GM12878 (cell line): ENCODE results near the gene DGKA. TPM values are rescaled to one million over a fixed set of nuclear protein-coding genes. Genes with fewer than 3 reads are reported as not detected.

ENCODE experiments used
- ATAC-seq: fragments of 200-7000 bp; cut with Tn5 transposase; 3 replicates; pipeline ENCODE4 v1.9.1; 2020; ENCODE audit warnings: mild to moderate bottlenecking, moderate library complexity
- BruUV-seq: library from RNA; stranded (reverse); fragments of 400-500 nt; replicated peaks from 2 replicates; lab custom pipeline; 2021; lab: Mats Ljungman, UMichigan
- CTCF ChIA-PET: fragments of 300-600 bp; sonication (Branson Sonifier 250); formaldehyde crosslinking; extraction: SDS; loops from one replicate; lab custom pipeline; 2021; ENCODE audit warnings: inconsistent platforms; lab: Yijun Ruan, JAX
- POLR2A ChIA-PET: fragments of 350-600 bp; formaldehyde crosslinking; extraction: SDS; loops from one replicate; lab custom pipeline; 2021; ENCODE audit warnings: inconsistent platforms; lab: Charles Lee
- RAD21 ChIA-PET: fragments of 300-600 bp; sonication (Branson Sonifier 250); formaldehyde crosslinking; loops from one replicate; lab custom pipeline; 2023; ENCODE audit warnings: antibody characterized with exemption; ENCODE audit not compliant: unreplicated experiment; lab: Charles Lee
- SMC1A ChIA-PET: fragments of 300-600 bp; sonication (Branson Sonifier 250); formaldehyde crosslinking; loops from one replicate; lab custom pipeline; 2023; ENCODE audit not compliant: unreplicated experiment, uncharacterized antibody; lab: Charles Lee
- DNase-seq: peaks from one replicate; pipeline ENCODE4 v3.0.0-alpha.2; 2011; ENCODE audit warnings: low read depth, low spot score
- FAIRE-seq: peaks from 3 replicates; lab custom pipeline; 2011; peaks lifted over from hg19 to GRCh38; lab: Jason Lieb, UNC
- H2AFZ ChIP-seq: 2 replicates; pipeline ENCODE4 v1.6.0; 2011; ENCODE audit warnings: low read depth, low read length, control low read depth; ENCODE audit not compliant: control insufficient read depth
- H3K27ac ChIP-seq: 2 replicates; pipeline ENCODE4 v1.5.1; 2011; ENCODE audit warnings: control low read depth; ENCODE audit not compliant: control insufficient read depth, insufficient read depth
- H3K27me3 ChIP-seq, 2 experiments: replicated peaks in 1 of 2; 2 replicates each; pipeline versions ENCODE4 v1.6.0 to v1.6.1; 2011; ENCODE audit warnings: low read length in 1 of 2; ENCODE audit not compliant: control insufficient read depth in 2 of 2, insufficient read depth in 2 of 2
- H3K36me3 ChIP-seq, 2 experiments: 2 replicates each; pipeline ENCODE4 v1.5.1; 2011; ENCODE audit warnings: low read length in 1 of 2; ENCODE audit not compliant: control insufficient read depth in 2 of 2, insufficient read depth in 2 of 2
- H3K4me1 ChIP-seq: 2 replicates; pipeline ENCODE4 v1.6.1; 2011; ENCODE audit warnings: mild to moderate bottlenecking, low read length, moderate library complexity, mixed read lengths; ENCODE audit not compliant: control insufficient read depth, insufficient read depth
- H3K4me2 ChIP-seq: 2 replicates; pipeline ENCODE4 v1.6.0; 2011; ENCODE audit warnings: control low read depth; ENCODE audit not compliant: control insufficient read depth, insufficient read depth
- H3K4me3 ChIP-seq: fragments of 200-600 bp; sonication (generic); 2 replicates; pipeline ENCODE4 v1.5.1; 2016
- H3K79me2 ChIP-seq: 2 replicates; pipeline ENCODE4 v1.6.0; 2011; ENCODE audit warnings: low read length; ENCODE audit not compliant: control insufficient read depth, insufficient read depth
- H3K9ac ChIP-seq: 2 replicates; pipeline ENCODE4 v1.8.0; 2011; ENCODE audit warnings: low read length, control low read depth, mixed read lengths; ENCODE audit not compliant: control insufficient read depth, insufficient read depth
- H3K9me3 ChIP-seq: replicated peaks from 3 replicates; pipeline ENCODE4 v1.5.1; 2011; ENCODE audit warnings: mild to moderate bottlenecking, low read length; ENCODE audit not compliant: control insufficient read depth, insufficient read depth
- H4K20me1 ChIP-seq: 2 replicates; pipeline ENCODE4 v1.6.0; 2011; ENCODE audit not compliant: control insufficient read depth, insufficient read depth
- ATF3 ChIP-seq: IDR thresholded peaks from 2 replicates; pipeline ENCODE4 v1.6.1; 2011; ENCODE audit warnings: low read depth, mild to moderate bottlenecking, low read length, moderate library complexity, borderline replicate concordance; ENCODE audit errors: extremely low read depth
- ATF7 ChIP-seq: fragments of 450-650 bp; IDR thresholded peaks from 2 replicates; pipeline ENCODE4 v1.6.1; 2016; ENCODE audit warnings: low read depth, mild to moderate bottlenecking
- BMI1 ChIP-seq: fragments of 450-650 bp; IDR thresholded peaks from 2 replicates; pipeline ENCODE4 v1.6.1; 2016; ENCODE audit warnings: mild to moderate bottlenecking, moderate library complexity, borderline replicate concordance
- CREB1 ChIP-seq: IDR thresholded peaks from 2 replicates; pipeline ENCODE4 v1.6.1; 2012; ENCODE audit warnings: low read depth, mild to moderate bottlenecking, inconsistent platforms
- JUND ChIP-seq: IDR thresholded peaks from 2 replicates; pipeline ENCODE4 v1.6.1; 2012; ENCODE audit warnings: low read depth, mild to moderate bottlenecking, low read length, improper control_type of control experiment, moderate library complexity
- PAX8 ChIP-seq: fragments of 450-650 bp; IDR thresholded peaks from 2 replicates; pipeline ENCODE4 v1.6.1; 2017; ENCODE audit warnings: mild to moderate bottlenecking, moderate library complexity
- POLR2A ChIP-seq: IDR thresholded peaks from 2 replicates; pipeline ENCODE4 v1.6.1; 2011; ENCODE audit warnings: low read depth, mild to moderate bottlenecking, low read length
- POU2F2 ChIP-seq: IDR thresholded peaks from 3 replicates; pipeline ENCODE4 v1.6.1; 2011; ENCODE audit warnings: low read depth, mild to moderate bottlenecking, low read length, borderline replicate concordance
- PRDM15 ChIP-seq: fragments of 450-650 bp; formaldehyde crosslinking; IDR thresholded peaks from 2 replicates; pipeline ENCODE4 v1.4.0; 2020; ENCODE audit warnings: mild to moderate bottlenecking, moderate library complexity
- SMARCA5 ChIP-seq: fragments of 450-650 bp; IDR thresholded peaks from 2 replicates; pipeline ENCODE4 v1.6.1; 2017; ENCODE audit warnings: mild to moderate bottlenecking
- SRF ChIP-seq, 2 experiments: IDR thresholded peaks; 2 replicates each; pipeline ENCODE4 v1.6.1; 2011; ENCODE audit warnings: low read depth in 2 of 2, low read length in 2 of 2, mild to moderate bottlenecking in 1 of 2, moderate library complexity in 1 of 2
- TCF12 ChIP-seq: IDR thresholded peaks from 2 replicates; pipeline ENCODE4 v1.6.1; 2011; ENCODE audit warnings: low read depth, mild to moderate bottlenecking, low read length
- TCF3 ChIP-seq: IDR thresholded peaks from 2 replicates; pipeline ENCODE4 v1.6.1; 2012; ENCODE audit warnings: low read depth, mild to moderate bottlenecking, low read length, borderline replicate concordance; ENCODE audit not compliant: insufficient read depth
- ZBTB40 ChIP-seq: fragments of 450-650 bp; IDR thresholded peaks from 2 replicates; pipeline ENCODE4 v1.6.1; 2016; ENCODE audit warnings: mild to moderate bottlenecking, moderate library complexity, borderline replicate concordance
- ZNF207 ChIP-seq: fragments of 450-650 bp; IDR thresholded peaks from 2 replicates; pipeline ENCODE4 v1.6.1; 2014; ENCODE audit warnings: antibody characterized with exemption, mild to moderate bottlenecking, borderline replicate concordance
- ZNF274 ChIP-seq: IDR thresholded peaks from one replicate; pipeline ENCODE4 v1.8.0; 2011; ENCODE audit not compliant: insufficient read length, insufficient read depth
- WGBS: methylation state at CpG from one replicate; pipeline ENCODE4 v1.1.6; 2016; ENCODE audit warnings: low lambda C conversion rate; ENCODE audit not compliant: insufficient replicate concordance, insufficient coverage; ENCODE audit errors: missing lambda C conversion rate; 5-methylcytosine and 5-hydroxymethylcytosine counted together
- in situ Hi-C: fragments of 300-500 bp; cut with MboI; formaldehyde crosslinking; loops from 9 replicates; pipeline ENCODE4 v1.14.3; 2018; ENCODE audit warnings: mixed read lengths
- intact Hi-C: fragments of 100-400 bp; cut with micrococcal nuclease; formaldehyde crosslinking; loops from one replicate; pipeline ENCODE4 v1.14.2; 2022; ENCODE audit not compliant: unreplicated experiment
- polyA plus RNA-seq, 11 experiments: library from polyadenylated mRNA; depleted of rRNA in 4 of 11; unstranded in 6 of 11; stranded (reverse) in 5 of 11; fragments of >200 nt; fragmentation: Nextera tagmentation in 4 of 11; fragmentation: Illumina TruSeq in 1 of 11; extraction: Ambion mirVana in 4 of 11; extraction: Trizol in 1 of 11; gene quantifications; 1 replicate in 1 of 11; 2 replicates in 10 of 11; pipeline versions ENCODE4 v1.2.1 to v1.2.3, GENCODE V29; 2011 to 2016; ENCODE audit warnings: inconsistent platforms in 2 of 11, missing spikeins in 2 of 11, low read depth in 1 of 11
- total RNA-seq, 4 experiments: library from RNA; depleted of rRNA in 3 of 4; stranded (reverse); fragments of >200 nt in 3 of 4; fragmentation: Illumina TruSeq in 1 of 4; extraction: Trizol in 1 of 4; gene quantifications; 2 replicates each; pipeline versions ENCODE4 v1.2.1 to v1.2.3, GENCODE V29; 2013 to 2021

DGKA gene
- total and polyA plus RNA-seq, 10 of the 15 experiments (the other 5 are each of a cell fraction or from before 2014, with no cell fraction given): 14.0 to 65.5 (median 37.1) TPM

- no peaks in the 10 kb centered on the region for H3K79me2 ChIP-seq
- ATAC-seq: no peak
- H3K36me3 ChIP-seq: peaks cover 3 to 5% of the 10 kb centered on the region in 2 experiments; a peak in 3 of 4 replicates
- ChIA-PET SMC1A (interaction anchor here (1.0 to 1.2 kb wide), 3 partner anchors 11 to 72 kb away, joined by 3 read pairs; no protein-coding TSS in a partner anchor), CTCF (interaction anchor here (0.6 to 1.3 kb wide), 5 partner anchors 17 to 639 kb away, joined by 3 to 4 read pairs (median 3); no protein-coding TSS in a partner anchor), RAD21 (interaction anchor here (0.8 to 0.9 kb wide), 3 partner anchors 17 to 30 kb away, joined by 3 to 5 read pairs (median 4); partner anchors contain the start of gene RAB5B), POLR2A (interaction anchor here (0.6 to 0.7 kb wide), 2 partner anchors 14 to 42 kb away, joined by 3 to 4 read pairs; no protein-coding TSS in a partner anchor)
- WGBS: 76% methylated on average over 5 of the region's 5 CpGs
- H3K4me1 ChIP-seq: no peaks in the 10 kb centered on the region
- no peak for DNase-seq
- intact Hi-C loops (no loop called here), in situ Hi-C loops (no loop called here)
- no peak overlapping the region for H3K4me2 ChIP-seq
- no peak overlapping the region for H2AFZ ChIP-seq
- H3K9me3 ChIP-seq: no peaks in the 10 kb centered on the region
- BruUV-seq: no TSS peak
- no peak for FAIRE-seq
- H4K20me1 ChIP-seq: no peaks in the 10 kb centered on the region
- no peak overlapping the region for H3K4me3 ChIP-seq
- no peak overlapping the region for H3K9ac ChIP-seq
- no peaks in the 10 kb centered on the region for H3K27me3 ChIP-seq
- no peak overlapping the region for H3K27ac ChIP-seq
- TF ChIP-seq CREB1: no peak
- TF ChIP-seq TCF12: no peak
- TF ChIP-seq PAX8: no peak
- TF ChIP-seq SRF (IDR thresholded peaks at IDR 0.05; ENCODE audit: low read depth in 2 of 2, low read length in 2 of 2): no peak
- no peak for TF ChIP-seq ZNF274
- TF ChIP-seq ZBTB40: no peak
- TF ChIP-seq ZNF207: no peak
- no peak for TF ChIP-seq TCF3
- TF ChIP-seq BMI1: no peak
- TF ChIP-seq POLR2A: no peak
- TF ChIP-seq PRDM15 (CRISPR knock-in tag): no peak
- TF ChIP-seq POU2F2: no peak
- no peak for TF ChIP-seq ATF7
- TF ChIP-seq JUND: no peak
- TF ChIP-seq SMARCA5: no peak
- TF ChIP-seq ATF3: no peak
These were observed 26.3 kb downstream of the DGKA start for GRCh38 chr12:55957106-55957859.
